Measurements from ENCODE around the gene WDR82. TPM values are rescaled to one million over a fixed set of nuclear protein-coding genes. Genes with fewer than 3 reads are reported as not detected.

WDR82 gene
- 39.0 TPM for total RNA-seq (ENCODE audit: insufficient read depth, low replicate concordance)

GRCh38 chr3:52278510-52279069 is at the start of gene WDR82:
Gene WDR82 (minus strand): TSS chr3:52278649. CDS start chr3:52278361, 288 bp downstream.
- peak; percentile 95 for DNase-seq (ENCODE audit: low spot score)

DNA sequence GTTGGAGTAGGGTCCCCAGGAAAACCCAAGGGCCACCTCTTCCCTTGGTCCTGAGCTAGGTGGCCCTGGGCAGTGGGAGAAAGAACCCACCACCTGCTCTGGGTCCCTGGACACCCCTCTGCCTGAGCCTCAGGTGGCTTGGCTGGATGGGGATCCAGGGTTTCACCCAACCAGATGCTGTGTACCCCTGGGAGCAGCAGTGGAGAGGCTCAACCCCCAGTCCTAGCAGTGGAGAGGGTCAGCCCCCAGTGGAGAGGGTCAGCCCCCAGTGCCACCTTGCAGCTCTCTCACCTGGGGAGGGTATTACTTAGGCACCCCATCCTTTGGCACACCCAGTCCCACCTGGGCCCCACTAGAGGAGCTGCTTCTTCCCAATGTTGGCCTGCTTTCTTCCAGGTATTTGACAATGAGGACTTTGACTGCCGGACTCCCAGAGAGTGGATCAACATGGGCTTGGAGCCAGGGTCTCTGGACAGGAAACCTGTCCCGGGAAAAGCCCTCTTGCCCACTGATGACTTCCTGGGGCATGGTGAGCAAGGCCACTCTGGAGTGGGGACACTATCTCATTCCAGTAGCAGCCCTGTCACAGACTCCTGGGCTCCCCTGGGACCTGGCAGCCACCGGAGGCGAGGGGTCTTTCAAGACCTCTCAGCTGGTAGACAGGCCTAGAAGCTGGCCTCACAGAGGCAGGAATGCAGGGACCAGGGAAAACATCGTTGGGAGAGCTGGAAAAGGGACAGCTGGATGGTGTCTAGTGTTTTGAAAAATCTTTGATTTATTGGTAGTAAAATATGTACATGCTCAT is 49.2 kb upstream of the WDR82 start:
- DNase-seq (ENCODE audit: low spot score) = no peak

DNA sequence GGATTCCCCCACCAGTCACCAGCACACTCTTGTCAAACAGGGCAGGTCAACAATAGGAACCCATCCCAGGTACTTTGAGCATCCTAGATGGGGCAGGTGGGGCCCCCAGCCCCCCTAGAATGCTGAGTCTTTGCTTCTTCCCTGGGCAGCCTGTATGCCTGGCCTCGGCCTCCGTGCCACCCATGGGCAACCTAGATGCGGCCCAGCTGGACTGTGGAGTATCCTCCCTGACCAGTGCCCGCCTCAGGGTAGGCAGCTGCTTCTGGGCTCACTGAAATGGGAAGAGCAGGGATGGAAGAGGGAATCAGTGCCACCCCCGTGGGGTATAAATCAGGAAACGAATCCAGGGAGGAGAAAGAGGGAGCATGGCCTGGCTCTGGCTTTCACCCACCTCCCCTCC is 48.5 kb upstream of the WDR82 start:
- DNase-seq (ENCODE audit: low spot score) = no peak

- no peak for DNase-seq (ENCODE audit: low spot score)
Measured at GRCh38 chr3:52325686-52326085, 47.2 kb upstream of the WDR82 start.

DNA sequence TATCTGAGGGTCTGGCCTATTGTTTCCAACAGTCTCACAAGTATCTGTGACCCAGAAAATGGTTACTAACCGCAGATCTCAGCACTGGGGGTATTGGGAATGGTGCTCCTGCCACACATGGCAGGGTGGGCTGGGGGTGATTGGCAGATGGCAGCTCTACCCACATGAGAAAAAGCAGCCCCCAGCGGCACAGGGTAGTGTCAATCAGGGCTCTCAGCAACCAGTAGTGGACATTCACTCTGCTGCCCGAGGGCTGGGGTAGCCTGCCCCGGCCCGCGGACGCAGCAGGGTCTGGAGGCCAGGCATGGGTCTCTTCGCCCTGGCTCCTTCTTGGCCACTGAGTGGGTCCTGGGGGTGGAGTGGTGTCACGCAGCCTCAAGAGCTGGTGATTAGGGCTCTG is 46.2 kb upstream of the WDR82 start:
- DNase-seq (ENCODE audit: low spot score) = no peak

DNA sequence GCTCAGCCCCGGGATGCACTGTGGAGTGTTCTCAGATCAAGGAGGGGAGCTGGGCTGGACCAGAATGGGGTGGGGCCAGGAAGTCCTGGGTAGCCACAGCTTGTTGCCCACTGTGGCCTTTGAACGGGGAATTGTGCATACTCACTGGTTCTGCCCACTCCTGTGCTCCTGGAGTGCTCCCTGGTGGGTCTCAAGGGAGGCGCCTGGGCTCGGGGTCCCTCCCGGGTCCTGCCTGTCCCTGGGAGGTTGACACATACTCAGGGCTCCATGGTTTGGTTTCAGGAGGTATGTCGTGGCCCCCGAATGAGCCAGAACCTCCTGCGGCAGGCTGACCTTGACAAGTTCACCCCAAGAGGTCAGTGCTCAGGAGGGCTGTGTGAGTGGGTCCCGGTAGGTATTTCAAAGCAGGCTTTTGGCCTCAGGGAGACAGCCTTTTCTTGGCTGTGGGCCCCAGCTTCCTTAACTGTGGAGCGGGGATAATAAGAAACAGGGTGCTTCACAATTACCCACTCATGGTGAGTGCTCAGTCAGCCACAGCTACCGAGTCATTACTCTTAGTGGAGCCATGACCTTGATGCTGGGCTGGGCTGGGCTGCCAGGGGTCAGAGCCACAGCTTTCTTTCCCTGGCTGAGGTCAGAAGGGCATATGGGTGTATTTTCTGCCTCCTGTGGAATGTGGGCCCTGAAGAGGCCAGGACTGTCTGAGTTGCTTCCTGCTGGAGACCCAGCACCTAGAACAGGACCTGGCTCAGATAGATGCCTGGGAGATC is 45.3 kb upstream of the WDR82 start:
- DNase-seq (ENCODE audit: low spot score) = no peak

- DNase-seq (ENCODE audit: low spot score) = no peak
Measured at GRCh38 chr3:52322466-52322865, 44.0 kb upstream of the WDR82 start.

GRCh38 chr3:52321481-52321880 is 43.0 kb upstream of the WDR82 start:
- DNase-seq (ENCODE audit: low spot score) = no peak

DNA sequence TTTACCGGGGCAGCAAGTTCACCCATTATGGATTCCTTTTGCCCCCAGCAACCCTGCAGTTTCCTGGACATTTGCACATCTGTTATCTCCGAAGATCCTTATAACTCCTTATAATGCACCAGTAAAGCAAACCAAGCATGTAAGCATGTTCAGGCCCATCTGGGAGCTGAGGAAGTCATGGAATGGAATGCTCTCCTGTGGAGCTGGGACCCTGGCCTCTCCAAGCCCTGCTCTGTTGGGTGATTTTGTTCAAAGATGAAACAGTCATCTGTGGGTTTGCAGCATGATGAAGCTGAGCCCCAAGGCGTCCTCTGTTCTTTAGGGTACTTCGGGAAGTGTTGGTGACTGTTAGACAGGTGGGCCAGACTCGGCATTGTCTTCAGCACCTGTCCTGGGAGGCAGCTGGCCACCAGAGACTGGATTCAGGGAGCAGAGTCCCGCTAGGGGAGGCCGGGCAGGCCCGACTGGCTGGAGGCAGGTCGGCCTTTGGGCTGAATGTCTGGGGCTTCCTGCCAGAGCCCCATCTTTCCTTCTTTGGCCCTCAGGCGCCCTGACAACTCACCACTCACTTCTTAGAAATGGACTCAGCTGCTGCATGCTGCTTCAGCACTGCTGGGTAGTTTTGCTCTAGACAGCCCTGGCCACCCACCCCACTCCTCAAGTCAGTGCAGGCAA is 41.6 kb upstream of the WDR82 start:
- no peak for DNase-seq (ENCODE audit: low spot score)

GRCh38 chr3:52318186-52318816 is 39.9 kb upstream of the WDR82 start:
- no peak for DNase-seq (ENCODE audit: low spot score)

DNA sequence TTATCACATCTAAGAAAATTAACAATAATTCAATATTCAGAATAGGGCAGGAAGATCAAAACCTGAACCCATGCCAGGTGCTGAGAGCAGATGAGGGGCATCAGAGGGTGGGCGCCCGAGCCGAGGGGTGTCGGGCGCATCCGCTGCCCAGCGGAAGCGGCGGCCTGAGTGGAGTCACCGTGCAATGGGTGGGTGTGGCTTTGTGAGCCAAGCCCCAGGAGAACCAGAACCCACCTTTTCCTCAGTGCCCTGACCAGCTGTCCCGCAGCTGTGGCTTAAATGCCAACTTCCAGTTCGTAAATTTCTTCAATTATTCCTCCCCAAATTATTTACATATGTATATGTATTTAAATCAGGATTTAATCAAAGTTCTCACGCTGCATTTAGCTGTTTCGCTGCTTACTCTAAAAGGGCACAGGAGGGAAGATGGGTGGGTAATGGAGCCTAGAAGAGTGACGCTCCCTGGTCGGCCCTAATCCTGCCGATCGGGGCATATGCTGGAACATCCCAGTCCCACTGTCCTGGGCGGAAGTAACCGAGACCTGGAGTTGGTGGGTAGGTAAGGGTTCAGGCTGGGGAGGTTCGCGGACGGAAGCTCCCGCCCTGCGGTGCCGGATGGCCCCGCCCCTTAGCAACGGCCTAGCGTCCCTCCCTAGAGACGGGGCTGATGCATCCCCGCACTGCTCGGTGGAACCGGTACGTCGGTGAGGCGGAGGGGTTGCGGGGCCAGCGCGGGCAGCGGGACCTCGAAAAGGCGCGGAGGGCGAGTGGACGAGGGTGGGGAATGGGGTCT is 39.0 kb upstream of the WDR82 start:
- DNase-seq (ENCODE audit: low spot score) = peak; percentile 60

GRCh38 chr3:52315977-52316764 is 37.7 kb upstream of the WDR82 start, which contains the start of gene DNAH1:
Gene DNAH1 (plus strand): TSS chr3:52316319. CDS start chr3:52322443, 6,124 bp downstream.
- DNase-seq (ENCODE audit: low spot score) = no peak

DNA sequence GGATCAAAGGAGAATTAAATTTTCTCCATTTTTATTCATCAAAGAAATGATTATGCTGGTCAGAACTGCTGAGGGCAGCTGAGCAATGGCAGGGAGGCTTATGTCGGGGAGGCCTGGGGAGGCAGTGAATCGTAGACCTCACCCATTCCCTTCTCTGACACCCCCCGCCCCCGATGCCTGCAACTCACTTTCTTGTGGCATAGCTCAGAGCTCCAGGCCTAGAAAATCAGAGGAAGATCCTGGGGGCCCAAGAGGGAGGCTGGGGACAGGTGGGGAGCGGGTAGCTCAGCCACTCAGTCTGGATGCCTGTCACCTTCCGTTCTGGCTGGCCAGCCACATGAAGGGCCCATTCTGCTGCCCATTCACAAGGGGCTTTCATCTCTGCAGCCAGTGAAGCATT is 36.6 kb upstream of the WDR82 start:
- DNase-seq (ENCODE audit: low spot score) = no peak

DNA sequence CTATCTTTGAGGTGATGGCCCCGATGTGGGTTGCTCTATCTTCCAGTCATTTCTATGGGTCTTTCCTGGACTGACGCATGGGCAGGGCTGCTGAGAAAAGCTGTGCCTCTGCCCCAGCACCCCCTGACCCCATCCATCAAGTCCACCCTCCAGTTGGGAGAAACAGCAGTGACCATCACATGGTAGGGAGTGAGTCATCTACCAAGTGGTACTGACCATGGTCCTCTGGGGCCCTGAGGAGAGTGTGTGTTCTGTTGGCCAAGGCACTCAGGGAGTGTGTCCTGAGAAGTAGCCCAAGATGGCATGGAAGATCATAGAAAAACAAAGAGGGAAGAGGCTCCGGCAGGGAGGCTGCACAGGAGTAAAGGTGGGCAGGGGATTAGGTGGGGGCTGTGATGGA is 36.0 kb upstream of the WDR82 start:
- no peak for DNase-seq (ENCODE audit: low spot score)

GRCh38 chr3:52313774-52314188 is 35.3 kb upstream of the WDR82 start:
- DNase-seq (ENCODE audit: low spot score) = peak; percentile 19

DNA sequence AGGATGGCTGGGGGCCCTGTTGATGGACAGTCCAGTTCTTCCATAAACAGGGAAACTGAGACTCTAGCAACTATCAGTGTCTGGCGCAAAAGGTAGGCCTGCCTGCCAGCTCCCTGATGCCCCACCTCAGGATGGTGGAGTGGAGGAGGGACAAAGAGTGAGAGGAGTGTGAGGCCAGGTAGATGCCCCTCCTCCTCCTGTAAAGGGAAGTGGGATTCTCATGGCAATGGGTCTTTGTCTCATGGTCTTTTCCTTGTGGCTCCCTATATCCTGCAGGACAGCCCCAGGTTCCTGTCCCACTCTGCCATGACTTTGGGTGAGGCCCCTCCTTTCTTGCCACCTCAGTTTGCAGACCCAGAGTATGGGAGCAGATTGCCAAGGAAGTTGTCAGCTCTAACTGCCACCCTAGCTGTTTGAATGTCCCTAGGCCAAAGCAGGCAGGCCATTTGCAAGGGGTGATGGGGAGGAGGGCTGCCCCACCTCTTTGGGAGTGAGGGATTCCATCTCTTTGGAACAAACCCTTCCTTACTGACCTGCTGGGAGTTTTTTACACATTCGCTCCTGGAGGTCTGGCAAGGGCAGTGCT is 34.8 kb upstream of the WDR82 start:
- DNase-seq (ENCODE audit: low spot score) = no peak

- no peak for DNase-seq (ENCODE audit: low spot score)
Measured at GRCh38 chr3:52311576-52312119, 33.2 kb upstream of the WDR82 start.

GRCh38 chr3:52310861-52311575 is 32.6 kb upstream of the WDR82 start:
- peak; percentile 25 for DNase-seq (ENCODE audit: low spot score)

Measured in umbilical cord (tissue), 2 donors.